Mammary epithelial cell (primary cell): ENCODE measurements around the gene ARSB.

Source experiments
- EZH2 ChIP-seq: IDR thresholded peaks from 2 replicates; pipeline ENCODE4 v1.6.1; 2012; ENCODE audit warnings: low read length, inconsistent platforms, borderline replicate concordance
- TF ChIP-seq, protein P1 (sequence below), 2 donors: IDR thresholded peaks in 1 of 2; conservative IDR thresholded peaks in 1 of 2; 2 replicates each; pipeline ENCODE4 v1.5.1; 2011 to 2012; ENCODE audit warnings: inconsistent platforms in 2 of 2, low read length in 2 of 2, mild to moderate bottlenecking in 2 of 2, control low read depth in 1 of 2, low read depth in 1 of 2; ENCODE audit not compliant: insufficient read depth in 1 of 2; ENCODE audit errors: extremely low read depth in 1 of 2

DNA sequence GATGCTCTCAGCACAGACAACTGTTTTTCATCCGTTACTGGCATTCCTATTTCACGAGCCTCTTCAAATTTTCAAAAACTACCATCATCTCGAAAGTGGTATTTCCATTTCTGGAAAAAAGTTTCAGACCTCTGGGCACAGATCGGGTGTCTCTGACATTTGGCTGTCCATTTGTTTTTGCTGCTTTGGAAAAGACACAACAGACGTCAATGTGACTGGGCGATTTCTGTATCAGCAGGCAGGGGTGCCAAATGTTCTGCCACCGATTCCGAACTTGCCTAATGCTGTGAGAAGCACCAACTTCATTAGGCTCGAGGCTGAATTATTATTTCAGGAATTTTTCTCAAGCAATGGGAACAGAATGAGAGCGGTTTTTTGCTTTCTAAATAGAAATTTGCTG lies 105.6 kb downstream of the ARSB start:
- TF ChIP-seq, protein P1, sequence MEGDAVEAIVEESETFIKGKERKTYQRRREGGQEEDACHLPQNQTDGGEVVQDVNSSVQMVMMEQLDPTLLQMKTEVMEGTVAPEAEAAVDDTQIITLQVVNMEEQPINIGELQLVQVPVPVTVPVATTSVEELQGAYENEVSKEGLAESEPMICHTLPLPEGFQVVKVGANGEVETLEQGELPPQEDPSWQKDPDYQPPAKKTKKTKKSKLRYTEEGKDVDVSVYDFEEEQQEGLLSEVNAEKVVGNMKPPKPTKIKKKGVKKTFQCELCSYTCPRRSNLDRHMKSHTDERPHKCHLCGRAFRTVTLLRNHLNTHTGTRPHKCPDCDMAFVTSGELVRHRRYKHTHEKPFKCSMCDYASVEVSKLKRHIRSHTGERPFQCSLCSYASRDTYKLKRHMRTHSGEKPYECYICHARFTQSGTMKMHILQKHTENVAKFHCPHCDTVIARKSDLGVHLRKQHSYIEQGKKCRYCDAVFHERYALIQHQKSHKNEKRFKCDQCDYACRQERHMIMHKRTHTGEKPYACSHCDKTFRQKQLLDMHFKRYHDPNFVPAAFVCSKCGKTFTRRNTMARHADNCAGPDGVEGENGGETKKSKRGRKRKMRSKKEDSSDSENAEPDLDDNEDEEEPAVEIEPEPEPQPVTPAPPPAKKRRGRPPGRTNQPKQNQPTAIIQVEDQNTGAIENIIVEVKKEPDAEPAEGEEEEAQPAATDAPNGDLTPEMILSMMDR (conservative IDR thresholded peaks at IDR 0.05 in 1 of 2, IDR thresholded peaks at IDR 0.05 in 1 of 2; ENCODE audit: extremely low read depth in 1 of 2, insufficient read depth in 1 of 2, low read depth in 1 of 2, low read length in 2 of 2), result no peak
- TF ChIP-seq EZH2, result no peak
